ENCODE data around the gene AUTS2.

The AUTS2 gene

GRCh38 chr7:69600710-69601519 lies 2.6 kb downstream of the AUTS2 start:
- no peak for DNase-seq

- DNase-seq, result no peak
These were observed 4.2 kb downstream of the AUTS2 start for GRCh38 chr7:69602522-69602921.

GRCh38 chr7:69603351-69603750 lies 5.1 kb downstream of the AUTS2 start:
- no peak for DNase-seq

- DNase-seq, result no peak
These were observed 5.7 kb downstream of the AUTS2 start for GRCh38 chr7:69603937-69604494.

- no peak for DNase-seq
These were observed 6.8 kb downstream of the AUTS2 start for GRCh38 chr7:69605070-69605469.

DNA sequence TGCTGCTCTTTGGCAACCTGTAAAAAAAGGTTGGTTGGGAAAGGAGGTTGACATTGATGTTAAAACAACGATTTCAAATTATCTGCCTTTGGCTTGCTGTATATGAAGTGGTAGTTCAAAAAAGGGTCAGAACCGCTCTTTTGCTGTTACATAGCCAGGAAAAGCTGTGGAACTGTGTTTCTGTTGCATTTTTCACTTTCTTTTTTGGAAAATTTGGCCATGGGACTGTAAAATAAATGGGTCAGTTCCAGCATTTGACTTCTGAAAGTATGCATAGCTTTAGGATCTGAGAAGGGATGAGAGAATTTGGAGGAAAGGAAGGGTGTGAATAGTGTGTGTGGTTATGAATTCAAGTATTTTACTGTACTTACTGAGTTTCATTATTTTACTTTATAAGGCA lies 7.3 kb downstream of the AUTS2 start:
- no peak for DNase-seq

DNA sequence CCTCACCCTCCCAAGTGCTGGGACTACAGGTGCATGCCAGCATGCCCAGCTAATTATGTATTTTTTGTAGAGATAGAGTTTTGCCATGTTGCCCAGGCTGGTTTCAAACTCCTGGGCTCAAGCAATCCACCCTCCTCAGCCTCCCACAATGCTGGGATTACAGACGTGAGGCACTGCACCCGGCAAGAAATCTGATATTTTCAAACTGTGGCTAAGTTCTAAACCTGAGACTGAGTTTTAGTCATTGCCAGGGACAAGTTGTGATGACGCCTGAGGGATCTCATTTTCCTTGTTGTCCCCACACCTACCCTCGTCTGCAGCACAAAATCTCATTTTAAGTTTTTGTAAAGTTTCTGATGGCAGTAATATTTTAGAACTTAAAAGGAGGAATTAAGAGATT lies 9.8 kb downstream of the AUTS2 start:
- DNase-seq, result no peak

- DNase-seq, result no peak
These were observed 10.6 kb downstream of the AUTS2 start for GRCh38 chr7:69608878-69609277.

DNA sequence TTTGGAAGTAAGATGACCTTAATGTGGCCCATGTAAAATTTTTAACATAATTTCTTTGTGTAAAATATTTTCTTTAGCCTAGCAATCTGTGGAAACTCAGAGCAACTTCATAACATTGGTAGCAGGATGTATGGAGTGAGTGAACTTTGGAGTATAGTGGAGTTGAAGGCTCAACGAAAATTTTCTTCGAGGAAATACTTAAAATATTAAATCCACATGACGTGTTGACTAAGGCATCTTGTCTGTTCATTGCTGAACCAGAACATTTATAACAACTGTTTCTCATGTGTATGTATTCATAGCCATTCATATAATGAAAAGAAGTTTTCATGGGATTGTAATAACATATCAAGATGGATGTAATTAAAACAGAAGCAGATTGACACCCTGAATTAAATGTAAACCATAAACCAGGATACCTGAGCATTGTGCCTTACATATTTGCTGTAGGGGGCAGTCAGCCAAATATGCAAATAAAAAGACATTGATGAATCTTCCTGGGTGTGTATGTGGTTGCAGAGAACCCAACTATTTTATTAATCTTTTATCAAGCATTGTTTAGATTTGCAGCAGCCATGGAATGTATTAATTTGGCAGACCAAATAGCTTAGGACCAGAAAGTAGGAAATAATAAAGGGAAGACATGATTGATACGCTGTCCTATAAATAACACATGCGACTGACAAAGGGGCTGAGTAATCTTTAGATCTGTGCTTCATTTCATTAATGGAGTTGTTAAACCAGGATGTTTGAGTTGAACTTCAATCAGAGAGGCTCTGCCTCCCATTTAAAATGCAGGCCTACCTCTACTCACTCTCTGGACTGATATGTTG lies 11.5 kb downstream of the AUTS2 start:
- DNase-seq, result no peak

GRCh38 chr7:69610374-69611084 lies 12.3 kb downstream of the AUTS2 start:
- DNase-seq, result no peak

DNA sequence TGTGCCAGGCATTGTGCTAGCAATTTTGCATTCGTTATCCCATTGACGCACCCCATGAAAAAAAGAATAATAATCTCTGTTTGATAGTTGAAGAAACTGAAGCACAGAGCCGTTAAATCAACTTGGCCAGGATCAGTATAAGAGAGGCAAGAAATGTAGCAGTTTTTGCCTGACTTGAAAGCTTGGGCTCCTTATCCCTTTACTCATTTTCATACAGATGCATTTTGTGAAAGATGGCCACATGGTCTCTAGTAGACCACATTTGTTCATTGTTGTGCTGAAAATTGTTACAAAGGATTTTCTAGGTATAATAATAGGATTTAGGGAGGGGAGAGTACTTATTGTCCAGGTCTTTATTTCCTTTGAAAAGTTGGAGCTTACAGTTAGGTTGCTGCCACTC lies 14.7 kb downstream of the AUTS2 start:
- DNase-seq, result no peak

- no peak for DNase-seq
These were observed 15.6 kb downstream of the AUTS2 start for GRCh38 chr7:69613846-69614245.

DNA sequence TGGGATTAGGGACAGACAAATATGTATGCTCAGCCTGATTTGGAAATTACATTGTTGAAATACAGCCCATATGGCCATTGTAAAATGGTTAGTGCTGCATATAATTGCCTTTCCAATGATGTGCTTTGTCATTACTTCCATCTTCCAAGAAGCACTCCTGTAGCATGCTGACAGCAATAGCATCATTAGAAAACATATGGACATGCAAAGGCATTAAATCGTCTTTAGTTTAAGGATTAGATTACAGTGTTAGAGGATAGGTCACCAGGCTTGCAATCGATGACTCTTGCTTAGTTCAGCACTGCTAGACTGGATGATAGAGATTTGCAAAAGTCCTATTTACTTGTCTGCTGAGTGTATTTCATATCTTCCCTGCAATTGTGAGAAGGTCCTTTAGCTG lies 17.4 kb downstream of the AUTS2 start:
- DNase-seq, result no peak

DNA sequence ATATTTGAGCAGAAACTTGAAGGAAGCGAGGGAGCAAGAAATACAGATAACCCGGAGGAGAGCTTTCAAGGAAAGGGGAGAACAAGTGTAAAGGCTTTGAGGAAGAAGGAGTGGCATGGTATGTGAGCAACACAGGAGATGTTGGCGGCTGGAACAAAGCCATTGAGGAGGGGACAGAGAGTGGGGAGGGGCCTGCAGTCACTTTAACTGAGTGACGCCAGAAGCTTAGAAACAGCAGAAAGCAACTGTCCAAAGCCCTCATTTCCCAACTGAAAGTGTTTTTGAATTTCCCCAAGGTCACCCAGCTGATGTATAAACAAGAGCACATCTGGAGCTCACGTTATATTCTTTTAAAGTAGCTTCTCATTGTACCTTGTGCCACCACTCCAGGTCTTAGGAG lies 19.1 kb downstream of the AUTS2 start:
- DNase-seq, result no peak

DNA sequence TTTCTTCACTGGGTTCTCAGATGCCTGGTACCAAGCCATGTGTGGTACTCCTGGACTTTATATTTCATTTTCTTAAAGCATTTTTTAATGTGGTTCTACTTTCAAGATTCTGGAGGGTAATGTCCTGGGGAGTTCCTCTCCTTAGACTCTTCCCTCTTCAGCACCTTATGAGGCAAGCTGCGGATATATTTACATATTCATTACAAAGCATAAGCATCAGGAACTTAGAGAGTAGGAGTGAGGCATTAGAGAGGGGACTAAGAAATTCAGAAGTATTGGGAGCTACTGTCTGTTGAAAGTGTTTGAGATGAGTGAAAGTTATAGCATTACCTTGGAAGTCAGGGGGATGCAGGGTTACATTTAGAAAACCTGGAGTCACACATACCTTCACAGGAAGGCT lies 20.8 kb downstream of the AUTS2 start:
- no peak for DNase-seq

DNA sequence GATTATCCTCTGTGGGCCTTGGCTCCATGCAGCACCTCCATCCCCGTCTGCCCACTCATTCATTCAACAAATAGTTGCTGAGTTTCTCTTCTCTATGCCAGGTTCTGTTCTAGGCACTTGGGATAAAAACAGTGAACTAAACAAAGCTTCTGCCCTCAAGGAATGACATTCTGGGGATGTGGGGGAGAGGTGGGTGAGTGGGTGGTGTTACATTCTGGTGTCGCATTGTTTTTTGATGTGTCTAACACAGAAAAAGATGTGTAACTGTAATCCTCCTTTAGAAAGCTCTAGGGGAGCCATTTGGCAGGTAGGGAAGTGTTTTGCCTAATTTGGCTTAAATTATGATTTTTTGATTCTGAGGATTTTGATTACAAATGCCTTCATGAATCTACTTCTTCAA lies 21.4 kb downstream of the AUTS2 start:
- no peak for DNase-seq

DNA sequence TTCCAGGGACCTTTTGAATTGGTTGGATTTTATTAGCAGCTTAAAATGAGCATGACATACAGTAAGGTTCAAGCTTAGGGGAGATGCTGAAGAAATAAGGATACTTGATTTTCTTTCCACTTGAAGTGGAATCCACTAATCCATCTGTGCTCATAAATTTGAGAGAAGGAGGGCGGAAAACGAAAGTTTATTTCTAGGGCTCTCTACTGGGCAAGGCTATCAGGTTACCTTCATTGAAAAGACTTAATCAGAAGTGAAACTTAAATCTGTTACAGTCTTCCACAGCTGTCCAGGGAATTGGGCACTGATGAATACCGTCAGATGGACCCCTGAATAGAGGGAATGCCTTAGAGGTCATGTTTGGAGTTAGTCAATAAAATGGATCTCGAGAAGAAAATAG lies 21.8 kb downstream of the AUTS2 start:
- DNase-seq, result no peak

- no peak for DNase-seq
These were observed 22.4 kb downstream of the AUTS2 start for GRCh38 chr7:69620650-69621049.

GRCh38 chr7:69622014-69622835 lies 23.9 kb downstream of the AUTS2 start:
- DNase-seq, result no peak

GRCh38 chr7:69622960-69623359 lies 24.7 kb downstream of the AUTS2 start:
- no peak for DNase-seq

GRCh38 chr7:69624435-69625230 lies 26.4 kb downstream of the AUTS2 start:
- no peak for DNase-seq

GRCh38 chr7:69625238-69625637 lies 27.0 kb downstream of the AUTS2 start:
- DNase-seq, result no peak
